Measurements from ENCODE around the gene KLF5.

GRCh38 chr13:73040484-73040883, 18.3 kb upstream of the KLF5 start:
- TF ChIP-seq TCF7L2 (IDR thresholded peaks at IDR 0.05; ENCODE audit: borderline replicate concordance, extremely low read depth, insufficient read depth, insufficient read length) (no peak), POLR2AphosphoS5 (IDR thresholded peaks at IDR 0.05; ENCODE audit: low read depth, low read length) (no peak), JUND (IDR thresholded peaks at IDR 0.05) (no peak), EZH2phosphoT487 (IDR thresholded peaks at IDR 0.05; ENCODE audit: borderline replicate concordance) (no peak), EZH2 (IDR thresholded peaks at IDR 0.05) (no peak), CEBPB (IDR thresholded peaks at IDR 0.05; ENCODE audit: low read depth) (no peak), SIN3A (IDR thresholded peaks at IDR 0.05; ENCODE audit: low read depth) (no peak)
- TF ChIP-seq, protein P1, sequence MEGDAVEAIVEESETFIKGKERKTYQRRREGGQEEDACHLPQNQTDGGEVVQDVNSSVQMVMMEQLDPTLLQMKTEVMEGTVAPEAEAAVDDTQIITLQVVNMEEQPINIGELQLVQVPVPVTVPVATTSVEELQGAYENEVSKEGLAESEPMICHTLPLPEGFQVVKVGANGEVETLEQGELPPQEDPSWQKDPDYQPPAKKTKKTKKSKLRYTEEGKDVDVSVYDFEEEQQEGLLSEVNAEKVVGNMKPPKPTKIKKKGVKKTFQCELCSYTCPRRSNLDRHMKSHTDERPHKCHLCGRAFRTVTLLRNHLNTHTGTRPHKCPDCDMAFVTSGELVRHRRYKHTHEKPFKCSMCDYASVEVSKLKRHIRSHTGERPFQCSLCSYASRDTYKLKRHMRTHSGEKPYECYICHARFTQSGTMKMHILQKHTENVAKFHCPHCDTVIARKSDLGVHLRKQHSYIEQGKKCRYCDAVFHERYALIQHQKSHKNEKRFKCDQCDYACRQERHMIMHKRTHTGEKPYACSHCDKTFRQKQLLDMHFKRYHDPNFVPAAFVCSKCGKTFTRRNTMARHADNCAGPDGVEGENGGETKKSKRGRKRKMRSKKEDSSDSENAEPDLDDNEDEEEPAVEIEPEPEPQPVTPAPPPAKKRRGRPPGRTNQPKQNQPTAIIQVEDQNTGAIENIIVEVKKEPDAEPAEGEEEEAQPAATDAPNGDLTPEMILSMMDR (IDR thresholded peaks at IDR 0.05 in 2 of 3, conservative IDR thresholded peaks at IDR 0.05 in 1 of 3; ENCODE audit: borderline replicate concordance in 1 of 3, insufficient read depth in 1 of 3, low read depth in 2 of 3, low read length in 2 of 3) = no peak

Data from HCT116 (cell line).